BE2C (cell line): ENCODE measurements around the gene USP1. TPM values are rescaled to one million over a fixed set of nuclear protein-coding genes. Genes with fewer than 3 reads are reported as not detected.

Experiments used
- DNase-seq: peaks from one replicate; pipeline ENCODE4 v3.0.0-alpha.2; 2020
- H3K27me3 ChIP-seq: fragments of 250-450 bp; sonication (Bioruptor Pico); 2 replicates; pipeline ENCODE4 v1.5.1; 2020; ENCODE audit warnings: mild to moderate bottlenecking
- H3K36me3 ChIP-seq: fragments of 250-450 bp; sonication (Bioruptor Pico); 2 replicates; pipeline ENCODE4 v1.5.1; 2020; ENCODE audit warnings: mild to moderate bottlenecking
- H3K4me1 ChIP-seq: fragments of 250-450 bp; sonication (Bioruptor Pico); 2 replicates; pipeline ENCODE4 v1.5.1; 2020
- H3K4me3 ChIP-seq: 2 replicates; pipeline ENCODE4 v1.5.1; 2011; ENCODE audit warnings: low read depth, low read length
- H3K9me3 ChIP-seq: fragments of 250-450 bp; sonication (Bioruptor Pico); 2 replicates; pipeline ENCODE4 v1.5.1; 2020
- polyA plus RNA-seq: library from polyadenylated mRNA; unstranded; fragments of >200 nt; gene quantifications from one replicate; pipeline ENCODE4 v1.2.1, GENCODE V29; 2012; ENCODE audit warnings: low read depth, missing spikeins; ENCODE audit not compliant: insufficient read length, insufficient read depth
- TF ChIP-seq, protein P1 (sequence below): IDR thresholded peaks from 2 replicates; pipeline ENCODE4 v1.5.1; 2012; ENCODE audit warnings: mild to moderate bottlenecking, low read depth, low read length

The USP1 gene, protein sequence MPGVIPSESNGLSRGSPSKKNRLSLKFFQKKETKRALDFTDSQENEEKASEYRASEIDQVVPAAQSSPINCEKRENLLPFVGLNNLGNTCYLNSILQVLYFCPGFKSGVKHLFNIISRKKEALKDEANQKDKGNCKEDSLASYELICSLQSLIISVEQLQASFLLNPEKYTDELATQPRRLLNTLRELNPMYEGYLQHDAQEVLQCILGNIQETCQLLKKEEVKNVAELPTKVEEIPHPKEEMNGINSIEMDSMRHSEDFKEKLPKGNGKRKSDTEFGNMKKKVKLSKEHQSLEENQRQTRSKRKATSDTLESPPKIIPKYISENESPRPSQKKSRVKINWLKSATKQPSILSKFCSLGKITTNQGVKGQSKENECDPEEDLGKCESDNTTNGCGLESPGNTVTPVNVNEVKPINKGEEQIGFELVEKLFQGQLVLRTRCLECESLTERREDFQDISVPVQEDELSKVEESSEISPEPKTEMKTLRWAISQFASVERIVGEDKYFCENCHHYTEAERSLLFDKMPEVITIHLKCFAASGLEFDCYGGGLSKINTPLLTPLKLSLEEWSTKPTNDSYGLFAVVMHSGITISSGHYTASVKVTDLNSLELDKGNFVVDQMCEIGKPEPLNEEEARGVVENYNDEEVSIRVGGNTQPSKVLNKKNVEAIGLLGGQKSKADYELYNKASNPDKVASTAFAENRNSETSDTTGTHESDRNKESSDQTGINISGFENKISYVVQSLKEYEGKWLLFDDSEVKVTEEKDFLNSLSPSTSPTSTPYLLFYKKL
- polyA plus RNA-seq, result 15.3 TPM

DNA sequence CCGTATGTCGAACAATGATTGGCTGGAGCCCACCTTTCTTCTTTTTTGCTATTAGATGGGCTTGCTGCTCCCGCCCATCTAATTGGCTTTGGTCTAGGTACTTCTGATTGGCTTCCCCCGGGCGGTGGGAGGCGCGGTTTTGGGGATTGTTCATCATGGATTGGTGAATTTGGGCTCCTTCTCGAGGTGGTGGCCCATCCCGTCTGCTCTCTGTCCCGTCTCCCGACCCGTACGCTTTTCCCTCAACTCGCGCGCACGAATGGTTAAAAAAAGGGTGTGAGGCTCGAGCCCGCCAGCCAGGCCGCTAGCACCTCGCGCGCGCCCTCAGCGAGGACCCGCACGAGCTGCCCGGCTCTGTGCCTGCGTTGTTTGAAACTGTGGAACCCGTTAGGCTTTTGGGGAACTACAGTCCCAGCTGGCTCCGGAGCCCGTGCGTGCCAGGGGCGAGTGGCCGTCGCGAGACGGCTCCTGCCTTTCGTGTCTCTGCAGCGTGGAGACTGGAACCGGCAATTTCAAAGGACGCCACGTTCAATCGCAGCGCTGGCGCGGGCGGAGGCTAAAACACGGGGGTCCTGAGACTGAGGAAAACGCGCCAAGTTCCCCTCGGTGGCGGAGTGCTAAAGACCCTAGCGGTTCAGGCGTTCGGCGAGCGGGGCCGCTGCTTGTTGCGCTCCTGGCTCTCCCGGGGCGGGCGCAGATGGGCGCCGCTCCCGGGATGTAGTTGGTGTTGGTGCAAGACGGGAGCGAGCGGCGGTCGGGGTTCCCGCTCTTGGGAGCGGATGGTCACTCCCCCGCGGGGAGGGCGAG is at the start of gene USP1:
Gene USP1 (plus strand): TSS at position 584 of the 807 bp plus-strand sequence. CDS start 2,819 bp downstream, outside the sequence.
- H3K4me3 ChIP-seq, result peak within 1 kb of the TSS; percentile 82
- peaks cover 6% of the 10 kb centered on the region for H3K36me3 ChIP-seq
- H3K27me3 ChIP-seq, result no peaks in the 10 kb centered on the region
- H3K9me3 ChIP-seq, result no peaks in the 10 kb centered on the region
- H3K4me1 ChIP-seq, result no peaks in the 10 kb centered on the region
- DNase-seq, result peak; percentile 94
- TF ChIP-seq, protein P1, sequence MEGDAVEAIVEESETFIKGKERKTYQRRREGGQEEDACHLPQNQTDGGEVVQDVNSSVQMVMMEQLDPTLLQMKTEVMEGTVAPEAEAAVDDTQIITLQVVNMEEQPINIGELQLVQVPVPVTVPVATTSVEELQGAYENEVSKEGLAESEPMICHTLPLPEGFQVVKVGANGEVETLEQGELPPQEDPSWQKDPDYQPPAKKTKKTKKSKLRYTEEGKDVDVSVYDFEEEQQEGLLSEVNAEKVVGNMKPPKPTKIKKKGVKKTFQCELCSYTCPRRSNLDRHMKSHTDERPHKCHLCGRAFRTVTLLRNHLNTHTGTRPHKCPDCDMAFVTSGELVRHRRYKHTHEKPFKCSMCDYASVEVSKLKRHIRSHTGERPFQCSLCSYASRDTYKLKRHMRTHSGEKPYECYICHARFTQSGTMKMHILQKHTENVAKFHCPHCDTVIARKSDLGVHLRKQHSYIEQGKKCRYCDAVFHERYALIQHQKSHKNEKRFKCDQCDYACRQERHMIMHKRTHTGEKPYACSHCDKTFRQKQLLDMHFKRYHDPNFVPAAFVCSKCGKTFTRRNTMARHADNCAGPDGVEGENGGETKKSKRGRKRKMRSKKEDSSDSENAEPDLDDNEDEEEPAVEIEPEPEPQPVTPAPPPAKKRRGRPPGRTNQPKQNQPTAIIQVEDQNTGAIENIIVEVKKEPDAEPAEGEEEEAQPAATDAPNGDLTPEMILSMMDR, result no peak

DNA sequence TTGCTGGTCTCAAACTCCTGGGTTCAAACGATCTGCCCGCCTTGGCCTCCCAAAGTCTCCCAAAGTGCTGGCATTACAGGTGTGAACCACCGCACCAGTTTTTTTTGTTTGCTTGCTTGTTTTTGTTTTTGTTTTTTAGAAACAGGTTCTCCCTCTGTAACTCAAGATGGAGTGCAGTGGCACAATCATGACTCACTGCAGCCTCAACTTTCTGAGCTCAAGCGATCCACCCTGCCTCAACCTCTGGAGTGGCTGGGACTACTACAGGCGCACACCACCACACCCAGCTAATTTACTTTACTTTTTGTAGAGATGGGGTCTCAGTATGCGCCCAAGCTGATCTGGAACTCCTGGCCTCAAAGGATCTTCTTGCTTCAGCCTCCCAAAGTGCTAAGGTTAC is 47.3 kb upstream of the USP1 start:
- Histone ChIP-seq H3K9me3 (no peaks in the 10 kb centered on the region), H3K36me3 (no peaks in the 10 kb centered on the region), H3K27me3 (no peaks in the 10 kb centered on the region), H3K4me1 (peaks cover 10% of the 10 kb centered on the region), H3K4me3 (no peak overlapping the region)
- DNase-seq, result no peak
- TF ChIP-seq, protein P1, result no peak

DNA sequence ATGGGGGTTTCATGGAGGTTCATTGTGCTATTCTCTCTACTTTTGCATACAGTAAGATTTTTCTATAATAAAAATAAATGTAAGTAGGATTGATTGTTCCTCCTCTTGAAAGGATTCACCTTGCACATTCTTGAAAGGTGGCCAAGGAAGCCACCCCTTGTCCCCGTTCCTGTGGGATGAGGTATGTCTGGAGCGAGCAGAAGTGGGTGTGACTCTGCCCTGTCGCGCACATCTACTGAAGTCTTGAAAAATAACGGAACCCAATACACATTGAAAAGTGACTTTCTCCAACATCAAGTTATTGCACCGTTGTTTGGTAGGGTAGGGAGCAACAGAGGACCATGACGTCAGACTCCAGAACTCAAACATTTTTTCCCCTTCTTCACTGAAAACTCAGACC is 46.8 kb upstream of the USP1 start:
- Histone ChIP-seq H3K4me1 (peaks cover 8% of the 10 kb centered on the region), H3K4me3 (no peak overlapping the region), H3K27me3 (no peaks in the 10 kb centered on the region), H3K9me3 (no peaks in the 10 kb centered on the region), H3K36me3 (no peaks in the 10 kb centered on the region)
- DNase-seq, result no peak
- TF ChIP-seq, protein P1, result no peak

DNA sequence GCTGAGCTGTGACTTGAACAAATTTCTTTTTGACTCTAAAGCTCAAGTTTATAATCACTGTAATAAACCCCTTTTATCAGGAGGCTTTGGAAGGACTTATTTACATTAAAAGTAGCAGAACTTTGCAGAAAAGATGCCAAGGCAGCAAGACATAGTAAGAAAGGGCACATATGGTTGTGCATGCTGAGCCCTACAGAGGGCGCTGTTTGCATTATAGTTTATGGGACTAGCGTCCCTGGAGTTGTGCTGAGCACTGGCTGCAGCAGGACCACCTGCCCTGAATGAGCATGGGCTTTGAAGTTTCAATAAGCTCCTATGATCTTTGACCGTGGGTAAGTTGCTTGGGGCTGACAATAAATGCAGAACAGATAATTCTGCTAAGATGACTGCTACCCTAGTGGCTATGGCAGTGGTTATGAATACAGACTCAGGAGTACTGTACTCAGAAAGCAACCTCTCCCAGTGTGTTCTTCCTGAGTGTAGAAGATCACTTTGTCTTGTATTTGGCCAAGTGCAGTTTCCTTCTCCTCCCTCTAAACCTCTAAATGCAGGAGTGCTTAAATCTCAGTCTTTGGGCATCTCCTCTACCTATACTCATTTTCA is 45.4 kb upstream of the USP1 start:
- TF ChIP-seq, protein P1, result peak; percentile 54
- DNase-seq, result peak; percentile 31

DNA sequence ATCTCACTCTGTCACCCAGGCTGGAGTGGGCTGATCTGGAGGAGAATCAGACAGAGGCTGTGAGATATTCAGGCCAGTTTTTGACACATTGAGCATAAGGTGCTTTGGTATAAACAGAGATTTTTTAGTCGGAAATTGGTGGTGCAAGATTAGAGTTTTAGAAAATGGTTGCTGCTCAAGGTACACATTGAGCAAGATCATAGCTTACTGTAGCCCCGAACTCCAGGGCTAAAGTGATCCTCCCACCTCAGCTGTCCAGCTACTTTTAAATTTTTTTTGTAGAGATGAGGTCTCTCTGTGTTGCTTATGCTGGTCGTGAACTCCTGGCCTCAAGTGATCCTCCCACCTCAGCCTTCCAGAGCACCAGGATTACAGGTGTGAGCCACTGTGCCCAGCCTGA is 43.9 kb upstream of the USP1 start:
- no peaks in the 10 kb centered on the region for H3K36me3 ChIP-seq
- no peaks in the 10 kb centered on the region for H3K9me3 ChIP-seq
- no peak overlapping the region for H3K4me3 ChIP-seq
- DNase-seq, result no peak
- H3K27me3 ChIP-seq, result no peaks in the 10 kb centered on the region
- TF ChIP-seq, protein P1, result no peak
- no peaks in the 10 kb centered on the region for H3K4me1 ChIP-seq

More for the DNA sequence above, 45.4 kb upstream of the USP1 start:
- Histone ChIP-seq H3K4me1 (peaks cover under 1% of the 10 kb centered on the region; the same call in 1 of the 2 replicates), H3K9me3 (no peaks in the 10 kb centered on the region), H3K4me3 (no peak overlapping the region), H3K27me3 (no peaks in the 10 kb centered on the region), H3K36me3 (no peaks in the 10 kb centered on the region)
